GM12875 (cell line): ENCODE measurements around the gene POU5F1.

Source experiments
- H3K4me3 ChIP-seq: one replicate; pipeline ENCODE4 v1.5.1; 2011; ENCODE audit warnings: low read depth, low read length, control low read depth
- TF ChIP-seq, protein P1 (sequence below): IDR thresholded peaks from 2 replicates; pipeline ENCODE4 v1.5.1; 2011; ENCODE audit warnings: low read depth, mild to moderate bottlenecking, control low read depth, inconsistent platforms, low read length, moderate library complexity, borderline replicate concordance; ENCODE audit not compliant: insufficient read depth

POU5F1 gene

DNA sequence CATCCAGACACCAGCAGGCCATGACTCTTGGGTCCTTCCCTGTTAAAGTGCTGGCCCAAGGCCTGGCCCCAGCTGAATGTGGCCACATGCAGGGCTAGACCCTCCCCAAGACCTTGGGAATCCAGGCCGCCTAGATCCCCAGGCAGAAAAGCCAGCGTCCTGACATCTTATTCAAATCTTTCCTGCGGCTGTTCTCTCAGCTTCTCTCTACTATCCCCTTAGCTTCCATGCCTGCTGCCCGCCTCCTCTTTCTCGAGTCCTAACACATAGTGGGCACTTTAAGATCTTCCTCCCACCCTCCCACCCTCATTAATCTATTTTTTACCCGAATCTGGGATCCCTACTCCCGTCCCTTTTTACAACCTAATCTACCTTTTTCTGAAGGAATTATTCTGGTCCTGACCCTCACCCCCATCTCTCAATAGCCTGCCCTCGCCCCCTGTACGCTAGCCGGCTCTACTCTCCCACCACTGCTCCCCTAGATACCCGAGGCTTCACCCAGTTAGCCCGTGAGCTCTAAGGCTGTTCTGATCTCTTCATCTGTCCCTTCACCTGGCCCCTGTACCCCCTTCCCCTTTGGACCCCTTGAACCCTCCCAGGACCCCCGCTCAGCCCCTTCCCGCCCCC is 12.9 kb downstream of the POU5F1 start, which contains the start of gene CCHCR1:
Gene CCHCR1 (minus strand): TSS at position 290 of the 627 bp plus-strand sequence. CDS start 202 bp downstream, at position 88.
- peak within 1 kb of the TSS; percentile 69 for H3K4me3 ChIP-seq
- TF ChIP-seq, protein P1, sequence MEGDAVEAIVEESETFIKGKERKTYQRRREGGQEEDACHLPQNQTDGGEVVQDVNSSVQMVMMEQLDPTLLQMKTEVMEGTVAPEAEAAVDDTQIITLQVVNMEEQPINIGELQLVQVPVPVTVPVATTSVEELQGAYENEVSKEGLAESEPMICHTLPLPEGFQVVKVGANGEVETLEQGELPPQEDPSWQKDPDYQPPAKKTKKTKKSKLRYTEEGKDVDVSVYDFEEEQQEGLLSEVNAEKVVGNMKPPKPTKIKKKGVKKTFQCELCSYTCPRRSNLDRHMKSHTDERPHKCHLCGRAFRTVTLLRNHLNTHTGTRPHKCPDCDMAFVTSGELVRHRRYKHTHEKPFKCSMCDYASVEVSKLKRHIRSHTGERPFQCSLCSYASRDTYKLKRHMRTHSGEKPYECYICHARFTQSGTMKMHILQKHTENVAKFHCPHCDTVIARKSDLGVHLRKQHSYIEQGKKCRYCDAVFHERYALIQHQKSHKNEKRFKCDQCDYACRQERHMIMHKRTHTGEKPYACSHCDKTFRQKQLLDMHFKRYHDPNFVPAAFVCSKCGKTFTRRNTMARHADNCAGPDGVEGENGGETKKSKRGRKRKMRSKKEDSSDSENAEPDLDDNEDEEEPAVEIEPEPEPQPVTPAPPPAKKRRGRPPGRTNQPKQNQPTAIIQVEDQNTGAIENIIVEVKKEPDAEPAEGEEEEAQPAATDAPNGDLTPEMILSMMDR, result no peak

DNA sequence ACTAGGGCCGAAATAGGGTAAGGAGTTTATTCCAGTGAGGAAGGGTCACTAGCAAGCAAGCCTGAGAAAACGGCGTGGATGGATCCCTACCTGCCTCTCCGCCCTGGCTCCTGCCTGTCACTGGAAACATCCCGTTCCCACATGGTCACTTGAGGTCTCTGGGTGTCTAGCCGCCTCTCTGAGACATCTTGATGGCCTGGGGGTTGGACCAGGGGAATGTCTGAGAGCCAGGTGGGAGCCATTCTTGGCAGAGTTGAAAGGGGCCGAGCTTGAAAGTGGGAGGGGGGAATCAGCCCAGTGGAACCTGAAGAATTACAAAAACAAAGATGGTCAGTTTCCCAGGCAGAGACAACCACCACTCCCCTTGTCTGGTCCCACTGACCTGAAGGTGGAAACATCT is 13.8 kb downstream of the POU5F1 start:
- H3K4me3 ChIP-seq, result no peak overlapping the region
- TF ChIP-seq, protein P1, result no peak

DNA sequence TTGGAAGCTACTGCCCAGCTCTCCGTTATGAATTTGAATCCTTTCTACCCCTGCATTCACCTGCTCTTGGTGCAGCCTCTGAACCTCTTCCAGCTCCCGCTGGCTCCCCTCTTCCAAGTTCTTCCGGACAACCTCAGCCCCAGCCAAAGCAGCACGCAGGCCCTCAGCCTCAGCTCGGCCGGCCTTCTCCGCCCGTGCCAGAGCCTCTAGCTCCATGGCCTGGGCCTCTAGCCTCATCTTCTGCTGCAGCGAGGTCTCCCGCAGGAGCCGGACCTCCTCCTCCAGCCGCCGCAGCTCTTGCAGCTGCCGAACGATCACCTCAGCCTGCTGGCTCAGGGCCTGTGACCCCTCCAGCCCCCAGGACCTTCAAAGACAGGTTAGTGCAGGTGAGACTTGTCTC is 16.0 kb downstream of the POU5F1 start:
- TF ChIP-seq, protein P1, result no peak
- H3K4me3 ChIP-seq, result no peak overlapping the region

DNA sequence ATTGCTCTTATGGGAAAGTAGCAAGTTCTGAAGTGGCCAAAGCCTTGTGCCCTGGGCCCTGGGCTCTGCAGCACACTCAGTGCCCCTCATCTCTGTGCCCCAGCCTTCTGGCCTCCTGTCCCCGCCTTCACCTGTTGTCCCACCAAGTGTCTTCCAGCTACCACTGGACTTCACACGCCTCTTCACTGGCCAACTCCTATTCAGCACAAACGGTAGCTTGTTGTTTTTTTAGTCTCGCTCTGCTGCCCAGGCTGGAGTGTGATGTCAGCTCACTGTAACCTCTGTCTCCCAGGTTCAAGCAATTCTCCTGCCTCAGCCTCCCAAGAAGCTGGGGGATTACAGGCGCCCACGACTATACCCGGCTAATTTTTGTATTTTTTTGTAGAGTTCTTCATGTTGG is 17.7 kb downstream of the POU5F1 start:
- H3K4me3 ChIP-seq, result no peak overlapping the region

DNA sequence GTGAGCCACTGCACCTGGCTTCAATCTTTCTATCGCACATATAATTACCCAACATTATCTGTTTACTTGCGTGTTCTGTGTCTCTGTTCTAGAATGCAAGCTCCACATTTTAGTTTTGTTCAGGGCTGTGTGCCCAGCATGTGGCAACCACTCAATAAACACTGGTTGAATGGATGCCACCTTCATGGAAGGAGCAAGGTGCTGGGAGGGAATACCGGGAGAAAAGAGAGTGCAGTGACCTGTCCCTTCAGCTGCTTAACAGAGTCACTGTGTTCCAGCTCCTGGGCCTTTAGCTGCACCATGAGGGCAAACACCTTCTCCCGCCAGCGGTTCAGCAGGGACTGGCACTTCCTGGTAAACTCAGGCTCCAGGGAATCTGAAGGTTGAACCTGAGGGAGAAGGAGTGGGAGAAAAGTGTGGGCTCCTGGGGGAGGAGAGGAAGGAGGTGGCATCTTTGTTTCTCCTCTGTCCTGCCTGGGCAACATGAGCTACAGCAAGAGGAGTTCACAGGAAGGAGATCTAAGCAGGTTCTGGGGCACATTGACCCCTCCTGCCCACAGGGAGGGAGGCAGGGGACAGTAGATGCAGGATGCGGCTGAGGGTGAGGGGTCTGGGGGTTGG is 20.5 kb downstream of the POU5F1 start:
- H3K4me3 ChIP-seq, result no peak overlapping the region
- TF ChIP-seq, protein P1, result no peak

More for the DNA sequence above, 17.7 kb downstream of the POU5F1 start:
- TF ChIP-seq, protein P1, result no peak

DNA sequence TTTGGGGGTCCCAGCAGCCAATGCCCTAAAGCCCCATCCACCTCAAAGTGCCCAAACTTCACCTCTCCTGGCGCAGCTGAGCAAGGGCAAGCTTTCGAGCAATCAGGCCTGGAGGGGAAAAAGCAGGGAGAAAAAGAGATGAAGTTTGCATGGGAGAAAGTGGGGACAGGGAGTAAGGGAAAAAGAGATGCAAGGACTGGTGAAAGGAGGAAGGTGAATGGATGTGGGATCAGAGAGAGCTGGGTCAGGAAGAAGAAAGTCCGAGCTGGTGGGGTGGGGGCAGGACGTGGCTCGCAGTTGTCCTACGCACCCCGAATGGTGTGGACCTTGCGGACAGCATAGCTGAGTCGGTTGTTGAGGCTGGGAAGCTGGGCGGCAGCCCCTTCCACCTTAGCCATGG is 25.1 kb downstream of the POU5F1 start:
- TF ChIP-seq, protein P1, result no peak
- no peak overlapping the region for H3K4me3 ChIP-seq

DNA sequence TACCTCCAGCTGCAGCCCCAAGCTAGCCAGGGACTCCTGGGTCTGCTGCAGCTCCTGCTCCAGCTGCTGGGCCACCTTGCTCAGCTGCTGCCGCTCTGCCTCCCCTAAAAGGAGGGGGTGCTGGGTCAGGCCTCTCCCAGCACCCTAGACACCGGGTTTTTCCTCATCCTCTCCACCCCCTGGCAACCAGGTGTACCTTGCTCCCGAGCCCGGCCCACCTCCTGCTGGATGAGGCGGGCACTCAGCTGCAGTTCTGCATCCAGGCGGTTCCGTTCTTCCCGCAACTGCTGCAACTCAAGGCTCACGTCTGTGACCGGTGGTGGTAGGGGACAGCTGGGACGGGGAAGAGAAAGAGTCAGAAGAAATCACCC is 25.5 kb downstream of the POU5F1 start:
- TF ChIP-seq, protein P1, result no peak
- H3K4me3 ChIP-seq, result no peak overlapping the region
